ENCODE data around the gene CLEC4G. TPM values are rescaled to one million over a fixed set of nuclear protein-coding genes. Genes with fewer than 3 reads are reported as not detected.

The CLEC4G gene
- total RNA-seq, 4 donors from 2014 or later: not detected

- peaks cover 0 to 10% of the 10 kb centered on the region in 2 donors for H3K27me3 ChIP-seq
- intact Hi-C loops (cut with DNase I; ENCODE audit: low total_unique reads): no loop called here
These were observed 295 bp downstream of the CLEC4G start for GRCh38 chr19:7731615-7732014.

GRCh38 chr19:7731218-7731595 lies 703 bp downstream of the CLEC4G start:
- no peak overlapping the region for H3K27ac ChIP-seq
- intact Hi-C loops (cut with DNase I; ENCODE audit: low total_unique reads): no loop called here
- H3K4me3 ChIP-seq: no peak overlapping the region
- no peak for TF ChIP-seq POLR2A (IDR thresholded peaks at IDR 0.05)
- TF ChIP-seq, protein P1, sequence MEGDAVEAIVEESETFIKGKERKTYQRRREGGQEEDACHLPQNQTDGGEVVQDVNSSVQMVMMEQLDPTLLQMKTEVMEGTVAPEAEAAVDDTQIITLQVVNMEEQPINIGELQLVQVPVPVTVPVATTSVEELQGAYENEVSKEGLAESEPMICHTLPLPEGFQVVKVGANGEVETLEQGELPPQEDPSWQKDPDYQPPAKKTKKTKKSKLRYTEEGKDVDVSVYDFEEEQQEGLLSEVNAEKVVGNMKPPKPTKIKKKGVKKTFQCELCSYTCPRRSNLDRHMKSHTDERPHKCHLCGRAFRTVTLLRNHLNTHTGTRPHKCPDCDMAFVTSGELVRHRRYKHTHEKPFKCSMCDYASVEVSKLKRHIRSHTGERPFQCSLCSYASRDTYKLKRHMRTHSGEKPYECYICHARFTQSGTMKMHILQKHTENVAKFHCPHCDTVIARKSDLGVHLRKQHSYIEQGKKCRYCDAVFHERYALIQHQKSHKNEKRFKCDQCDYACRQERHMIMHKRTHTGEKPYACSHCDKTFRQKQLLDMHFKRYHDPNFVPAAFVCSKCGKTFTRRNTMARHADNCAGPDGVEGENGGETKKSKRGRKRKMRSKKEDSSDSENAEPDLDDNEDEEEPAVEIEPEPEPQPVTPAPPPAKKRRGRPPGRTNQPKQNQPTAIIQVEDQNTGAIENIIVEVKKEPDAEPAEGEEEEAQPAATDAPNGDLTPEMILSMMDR (IDR thresholded peaks at IDR 0.05): no peak
- DNase-seq: no peak
- peaks cover 0 to 10% of the 10 kb centered on the region in 2 donors for H3K27me3 ChIP-seq
- no peaks in the 10 kb centered on the region for H3K36me3 ChIP-seq
- no peaks in the 10 kb centered on the region for H3K9me3 ChIP-seq
- no peaks in the 10 kb centered on the region for H3K4me1 ChIP-seq

More at GRCh38 chr19:7731615-7732014, 295 bp downstream of the CLEC4G start:
- TF ChIP-seq POLR2A (IDR thresholded peaks at IDR 0.05): no peak
- TF ChIP-seq, protein P1 (IDR thresholded peaks at IDR 0.05): no peak
- no peak overlapping the region for H3K27ac ChIP-seq
- H3K9me3 ChIP-seq: no peaks in the 10 kb centered on the region
- no peaks in the 10 kb centered on the region for H3K36me3 ChIP-seq
- H3K4me3 ChIP-seq: no peak overlapping the region
- H3K4me1 ChIP-seq: no peaks in the 10 kb centered on the region
- no peak for DNase-seq

DNA sequence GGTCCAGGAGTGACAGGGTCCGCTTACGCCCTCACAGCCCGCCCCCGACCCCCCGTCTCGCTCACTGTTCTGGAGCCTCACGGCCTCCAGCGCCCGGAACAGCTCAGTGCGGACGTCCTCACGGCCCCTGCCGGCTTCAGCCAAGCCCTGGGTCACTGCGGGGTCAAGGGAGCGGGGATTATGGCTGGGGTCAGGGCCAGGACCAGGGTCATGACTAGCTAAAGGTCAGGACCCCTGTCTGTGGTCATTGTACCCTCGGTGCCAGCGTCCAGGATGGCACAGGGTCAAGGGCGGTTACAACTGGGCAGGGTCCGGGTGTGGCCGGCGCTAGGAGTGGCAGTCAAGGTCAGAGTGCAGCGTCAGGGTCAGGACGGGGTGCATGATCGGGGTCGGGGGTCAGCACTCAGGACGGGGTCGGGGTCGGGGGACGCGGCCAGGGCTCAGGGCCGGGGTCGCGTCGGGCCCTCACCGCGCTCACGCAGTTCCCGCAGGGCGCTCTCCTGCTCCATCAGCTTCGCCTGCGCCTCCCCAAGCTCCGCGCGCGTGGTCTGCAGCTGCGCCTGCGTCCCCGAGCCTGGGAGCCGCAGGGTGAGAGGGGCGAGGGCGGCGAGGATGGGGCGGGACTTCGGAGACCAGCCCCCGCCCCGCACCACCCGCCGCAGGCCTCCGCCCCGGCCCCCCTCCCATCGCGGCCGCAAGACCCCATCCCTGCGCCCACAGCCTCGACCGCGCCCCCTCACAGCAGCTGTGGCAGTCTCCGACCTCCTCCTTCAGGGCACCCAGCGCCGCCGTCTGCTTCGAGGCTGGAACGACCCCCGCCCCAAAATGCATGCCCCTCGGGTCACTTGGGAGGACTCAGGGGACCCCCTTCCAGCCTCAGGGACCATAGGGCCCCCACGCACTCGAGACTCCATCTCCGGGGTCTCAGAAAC lies 1.4 kb downstream of the CLEC4G start:
- TF ChIP-seq POLR2A (IDR thresholded peaks at IDR 0.05): no peak
- TF ChIP-seq, protein P1 (IDR thresholded peaks at IDR 0.05): no peak
- no peaks in the 10 kb centered on the region for H3K9me3 ChIP-seq
- H3K4me1 ChIP-seq: no peaks in the 10 kb centered on the region
- no peak for DNase-seq
- peaks cover 0 to 10% of the 10 kb centered on the region in 2 donors for H3K27me3 ChIP-seq
- no peak overlapping the region for H3K4me3 ChIP-seq
- no peaks in the 10 kb centered on the region for H3K36me3 ChIP-seq
- intact Hi-C loops (cut with DNase I; ENCODE audit: low total_unique reads): no loop called here
- no peak overlapping the region for H3K27ac ChIP-seq

- H3K4me3 ChIP-seq: no peak overlapping the region
- H3K27ac ChIP-seq: no peak overlapping the region
- H3K4me1 ChIP-seq: no peaks in the 10 kb centered on the region
- no peak for DNase-seq
- TF ChIP-seq POLR2A (IDR thresholded peaks at IDR 0.05): no peak
- TF ChIP-seq, protein P1 (IDR thresholded peaks at IDR 0.05): no peak
- no peaks in the 10 kb centered on the region for H3K36me3 ChIP-seq
- no peaks in the 10 kb centered on the region for H3K9me3 ChIP-seq
- H3K27me3 ChIP-seq: peaks cover 0 to 10% of the 10 kb centered on the region in 2 donors
- intact Hi-C loops (cut with DNase I; ENCODE audit: low total_unique reads): no loop called here
These were observed 2.1 kb downstream of the CLEC4G start for GRCh38 chr19:7729831-7730285.

- Histone ChIP-seq H3K4me1 (no peaks in the 10 kb centered on the region), H3K4me3 (no peak overlapping the region), H3K27me3 (peaks cover 0 to 10% of the 10 kb centered on the region in 2 donors), H3K9me3 (no peaks in the 10 kb centered on the region), H3K36me3 (no peaks in the 10 kb centered on the region), H3K27ac (no peak overlapping the region)
- no peak for DNase-seq
- TF ChIP-seq, protein P1 (IDR thresholded peaks at IDR 0.05): no peak
- TF ChIP-seq POLR2A (IDR thresholded peaks at IDR 0.05): no peak
- intact Hi-C loops (cut with DNase I; ENCODE audit: low total_unique reads): no loop called here
These were observed 2.7 kb downstream of the CLEC4G start for GRCh38 chr19:7729211-7729610.
